Stimulated activated CD4-positive, alpha-beta T cell treated with anti-CD3 and anti-CD28 coated beads, Interleukin-1b, Interleukin-23, amount 100 ng/mL, for 4 hours (primary cell): Measurements from ENCODE around the gene RHOG.
"Not testable (repeated sequence)": the region's sequence is repeated elsewhere in the genome, so short reads cannot be mapped to it uniquely, and the experiment has no call there.

Experiments used
- DNase-seq, 2 donors: peaks; one replicate each; pipeline ENCODE4 v3.0.0-alpha.2; 2020; ENCODE audit warnings: low read depth in 2 of 2

The RHOG gene

DNA sequence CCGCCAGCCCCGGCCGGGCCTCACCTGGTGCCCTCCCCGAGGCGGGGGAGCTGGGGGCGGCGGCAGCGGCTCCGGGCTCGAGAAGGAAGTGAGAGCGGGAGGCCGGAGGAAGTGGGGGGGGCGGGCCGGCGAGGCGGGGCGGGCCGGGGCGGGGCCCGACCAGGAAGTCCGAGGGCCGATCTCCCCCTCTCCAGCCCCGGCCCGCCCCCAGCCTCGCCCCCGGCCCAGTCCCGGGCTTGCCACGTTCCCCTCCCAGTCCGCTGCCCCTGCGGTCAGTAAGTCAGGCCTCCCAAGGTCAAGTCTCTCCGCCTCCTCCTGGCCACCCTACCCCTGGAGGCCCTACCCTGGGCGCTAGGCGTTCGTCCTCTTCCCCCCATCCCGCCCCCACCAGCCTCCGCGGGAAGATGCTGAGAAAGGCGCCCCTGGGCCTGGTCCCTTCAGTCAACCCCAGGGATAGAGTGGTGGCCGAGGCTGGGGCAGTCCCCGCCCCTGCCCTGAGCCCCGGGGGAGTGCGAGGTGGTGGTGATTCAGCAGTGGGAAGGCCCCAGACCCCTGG lies at the start of gene RHOG:
RHOG (minus strand) TSS at position 90 of the 556 bp plus-strand sequence. CDS start 12,821 bp downstream, outside the sequence.
- DNase-seq = peak; percentile 71 to 91

DNA sequence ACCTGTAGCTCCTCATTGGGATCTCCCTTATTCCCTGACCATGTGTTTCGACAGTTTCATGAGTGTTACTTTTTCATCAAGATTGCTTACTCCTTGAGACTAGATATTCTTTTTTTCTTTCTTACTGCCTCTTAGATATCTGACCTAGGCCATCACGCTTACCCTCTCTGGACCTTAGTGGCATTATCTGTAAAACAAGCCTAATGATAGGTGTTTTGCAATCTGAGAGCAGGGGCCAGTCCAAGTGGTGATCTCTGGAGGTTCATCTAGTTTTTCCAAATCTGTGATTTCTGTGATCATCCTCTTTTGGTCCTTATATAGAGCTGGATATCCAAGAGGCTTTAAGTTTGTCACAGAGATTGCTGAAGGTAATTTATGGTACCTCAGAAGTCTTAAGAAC lies 49.3 kb upstream of the RHOG start:
- no peak for DNase-seq

DNA sequence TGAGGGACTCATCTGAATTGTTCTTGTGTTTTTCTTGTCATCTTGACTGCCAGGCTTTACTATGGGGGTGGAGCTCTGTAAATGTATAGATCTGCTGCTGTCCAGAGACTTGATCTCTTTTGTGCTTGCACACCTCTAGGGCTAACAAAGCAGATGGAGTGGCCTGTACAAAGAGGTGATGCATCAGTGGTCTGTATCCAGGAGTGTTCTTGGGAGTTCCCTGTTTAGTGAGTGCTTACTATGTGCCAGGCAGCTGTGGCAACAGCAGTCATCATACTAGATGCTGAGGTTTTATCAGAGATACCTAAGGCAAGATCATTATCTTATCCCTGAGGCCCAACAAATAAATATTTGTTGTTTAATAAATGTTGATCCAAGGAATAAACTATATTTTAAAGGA lies 48.1 kb upstream of the RHOG start:
- DNase-seq = no peak

DNA sequence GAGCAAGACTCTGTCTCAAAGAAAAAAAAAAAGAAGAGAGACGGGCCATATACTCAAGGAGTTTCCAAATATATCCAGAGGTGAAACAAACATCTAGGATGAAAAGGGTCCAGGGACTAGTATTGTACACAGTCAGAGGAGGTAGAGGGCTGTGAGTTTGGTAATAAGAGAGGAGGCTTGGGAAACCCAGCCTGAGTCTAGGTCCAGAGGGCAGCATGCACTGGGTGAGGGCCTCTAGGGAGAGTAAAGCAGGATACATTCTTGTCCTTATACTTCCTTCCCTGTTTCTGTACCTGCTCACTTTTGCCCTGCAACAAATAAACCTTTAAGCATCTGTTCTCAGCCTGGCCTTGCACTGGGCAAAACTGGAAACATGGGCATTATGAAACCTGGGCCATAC lies 46.2 kb upstream of the RHOG start:
- no peak for DNase-seq

DNA sequence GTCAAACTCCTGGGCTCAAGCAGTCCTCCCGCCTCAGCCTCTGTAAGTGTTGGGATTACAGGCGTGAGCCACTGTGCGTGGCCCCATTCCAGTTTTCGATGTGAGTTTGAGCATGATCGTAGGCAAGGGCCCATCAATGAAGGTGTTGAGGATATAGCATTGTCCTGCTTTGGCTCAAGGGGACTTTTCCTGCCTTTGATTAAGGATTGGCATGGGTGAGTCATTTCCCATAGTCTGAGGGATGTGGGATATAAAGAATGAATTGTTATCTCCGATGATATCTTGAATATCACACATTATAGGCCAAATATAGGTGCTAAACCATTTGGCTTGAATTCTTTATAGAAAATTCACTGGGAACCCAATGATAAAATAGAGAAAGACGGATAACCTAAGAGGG lies 45.1 kb upstream of the RHOG start:
- no peak for DNase-seq

DNA sequence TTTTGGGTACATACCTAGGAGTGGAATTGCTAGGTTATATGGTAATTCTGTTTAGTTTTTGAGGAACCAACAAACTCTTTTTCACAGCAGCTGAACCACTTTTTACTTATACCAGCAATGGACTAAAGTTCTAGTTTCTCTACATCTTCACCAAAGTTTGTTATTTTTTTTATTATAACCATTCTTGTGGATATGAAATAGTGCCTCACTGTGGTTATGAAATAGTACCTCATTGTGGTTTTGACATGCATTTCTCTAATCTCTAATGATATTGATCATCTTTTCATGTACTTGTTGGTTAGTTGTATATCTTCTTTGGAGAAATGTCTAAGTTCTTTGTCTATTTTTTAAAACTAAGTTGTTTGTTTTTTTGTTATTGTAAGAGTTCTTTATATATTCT lies 41.9 kb upstream of the RHOG start:
- no peak for DNase-seq

DNA sequence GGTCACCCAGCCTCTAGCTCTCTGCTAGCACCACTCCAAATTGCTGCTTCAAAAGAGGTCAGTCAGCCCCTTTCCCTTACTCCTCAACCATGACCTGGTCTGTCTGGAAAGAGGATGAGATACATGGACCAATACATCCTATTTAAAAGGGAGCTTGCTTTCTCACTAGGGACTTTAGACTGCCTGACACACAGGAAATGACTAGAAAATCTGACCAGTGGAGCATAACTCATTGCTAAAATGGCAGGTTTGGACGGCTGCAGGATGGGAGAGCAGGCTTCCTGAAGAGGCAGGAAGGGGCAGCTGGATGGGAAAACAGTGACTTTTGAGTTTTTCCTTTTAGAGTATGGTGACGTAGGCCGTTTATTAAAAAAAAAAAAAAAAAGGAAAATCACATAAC lies 40.0 kb upstream of the RHOG start:
- DNase-seq = no peak

DNA sequence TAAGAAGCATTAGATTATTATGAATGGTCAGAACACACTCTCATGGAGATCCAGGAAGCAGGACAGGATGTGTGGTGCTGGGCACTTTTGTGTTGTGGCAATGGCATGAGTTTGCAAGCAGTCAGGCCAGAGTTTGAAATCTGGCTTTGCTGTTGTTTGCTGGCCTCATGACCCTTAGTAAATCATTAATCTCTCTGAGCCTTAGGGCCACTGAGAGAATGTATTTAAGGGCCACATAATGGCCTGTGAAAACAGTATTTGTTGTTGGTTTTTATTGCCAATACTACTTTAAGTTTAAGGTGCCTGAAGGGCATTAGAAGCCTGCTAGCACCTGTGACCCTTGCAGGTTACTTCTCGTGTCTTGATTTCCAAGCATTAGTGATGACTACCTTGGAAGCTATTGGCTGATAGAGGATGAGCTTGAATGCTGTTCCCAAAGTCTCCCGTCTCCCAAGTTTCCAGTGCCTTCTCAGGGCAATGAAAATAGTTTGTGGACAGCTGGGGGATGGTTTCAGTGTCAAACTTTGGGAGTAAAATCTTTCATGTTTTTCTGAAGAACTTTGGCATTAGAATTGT lies 39.3 kb upstream of the RHOG start:
- DNase-seq = no peak

DNA sequence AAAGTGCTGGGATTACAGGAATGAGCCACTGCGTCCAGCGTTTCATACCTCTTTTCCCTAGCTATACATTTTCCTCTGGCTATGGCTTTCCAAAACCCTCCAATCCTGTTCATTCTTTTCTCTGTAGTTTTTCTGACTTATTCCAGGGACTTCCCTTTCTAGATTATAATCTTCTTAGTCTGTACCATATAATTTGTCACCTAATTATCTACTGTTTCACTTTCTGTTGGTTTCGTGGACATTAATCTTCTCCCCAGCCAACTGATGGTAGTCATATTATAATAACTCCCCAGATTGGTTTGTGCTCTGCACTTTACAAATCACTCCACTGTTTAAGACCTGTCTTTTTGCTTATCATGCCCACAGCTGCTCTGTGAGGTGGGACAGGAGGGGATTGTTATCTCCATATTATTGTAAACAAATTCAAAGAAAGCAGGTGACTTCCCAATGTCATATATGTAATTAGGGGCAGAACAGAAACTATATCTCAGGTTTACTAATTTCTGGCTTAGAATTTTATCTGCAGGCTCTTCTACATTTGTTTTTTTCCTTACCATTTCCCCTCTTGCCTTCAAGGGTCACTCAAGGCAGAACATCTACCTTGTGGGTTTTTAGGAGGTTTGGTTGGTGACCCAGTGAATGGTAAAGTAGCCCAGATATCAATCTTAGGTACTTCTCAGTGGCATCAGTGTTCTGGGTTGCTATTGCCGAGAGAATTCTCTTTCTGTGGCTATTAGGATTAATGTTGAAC lies 38.6 kb upstream of the RHOG start:
- no peak for DNase-seq

DNA sequence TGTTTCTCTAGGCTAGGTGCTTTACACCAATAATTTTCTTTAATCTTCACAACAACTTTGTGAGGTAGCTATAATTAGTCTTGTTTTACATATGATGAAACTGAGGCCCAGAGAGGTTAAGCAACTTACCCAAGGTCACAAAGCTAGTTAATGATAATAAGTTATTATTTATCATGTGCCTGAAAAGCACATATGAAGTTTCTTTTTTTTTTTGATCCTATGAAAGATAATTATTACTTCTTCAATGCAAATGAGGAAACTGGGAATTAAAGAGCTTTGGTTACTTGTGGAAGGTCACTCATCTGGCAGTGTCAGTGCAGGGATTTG lies 37.5 kb upstream of the RHOG start:
- DNase-seq = no peak

DNA sequence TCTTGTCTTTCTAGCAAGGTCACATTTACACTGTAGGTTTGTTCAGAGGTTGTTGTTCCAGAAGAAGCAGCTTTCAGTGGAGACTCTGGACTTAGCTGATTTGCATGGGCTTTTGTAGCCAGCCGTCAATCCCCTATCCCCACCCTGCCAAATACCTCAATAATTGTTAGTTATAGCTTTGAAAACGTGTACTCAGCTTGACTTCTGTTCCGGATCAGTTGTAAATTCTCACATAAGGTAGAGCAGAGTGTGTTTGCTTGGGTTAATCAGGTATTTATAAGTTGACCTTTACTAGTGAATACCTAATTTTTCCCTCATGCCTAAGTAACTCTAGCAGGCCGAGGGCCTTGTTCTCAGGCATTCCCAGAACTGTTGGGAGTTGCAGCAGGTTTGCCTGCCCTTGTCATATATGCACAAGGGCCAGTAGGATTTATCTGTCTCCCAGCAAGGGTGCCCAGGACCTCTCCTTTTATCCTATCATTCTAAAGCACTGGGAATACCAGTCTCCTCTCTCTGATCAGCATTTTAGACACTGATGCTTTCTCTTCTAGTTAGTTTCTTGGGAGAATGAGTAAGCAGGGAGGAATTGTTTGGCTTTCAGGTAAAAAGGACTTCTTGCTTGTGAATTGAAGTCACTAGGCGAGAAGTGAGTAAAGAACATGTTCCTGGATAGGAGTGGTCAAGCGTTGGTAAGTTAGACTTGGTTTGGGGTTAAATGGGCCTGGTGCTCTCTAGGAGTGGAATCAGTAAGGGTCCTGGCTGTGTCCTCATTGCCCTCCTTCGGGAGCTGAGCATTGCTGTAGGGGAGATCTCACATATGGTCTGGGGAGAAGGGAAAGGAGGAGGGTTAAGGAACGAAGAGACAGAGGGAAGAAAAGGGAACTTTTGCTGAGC lies 36.9 kb upstream of the RHOG start:
- no peak for DNase-seq

DNA sequence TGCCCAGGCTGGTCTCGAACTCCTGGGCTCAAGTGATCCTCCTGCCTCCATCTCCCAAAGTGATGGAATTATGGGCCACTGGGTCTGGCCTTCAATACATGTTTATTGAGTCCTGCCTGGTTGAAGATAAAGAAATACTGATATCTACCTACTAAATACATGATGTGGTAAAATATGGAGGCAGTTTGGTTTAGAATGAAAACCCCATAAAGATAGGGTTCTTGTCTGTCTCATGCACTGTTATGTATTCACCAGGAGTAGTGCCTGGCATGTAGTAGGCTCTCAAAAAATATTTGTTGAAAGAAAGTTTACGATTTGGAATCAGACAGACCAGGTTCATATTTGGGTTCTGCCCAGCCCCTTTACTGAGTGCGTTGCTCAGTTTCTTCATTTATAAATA lies 35.9 kb upstream of the RHOG start:
- DNase-seq = no peak

DNA sequence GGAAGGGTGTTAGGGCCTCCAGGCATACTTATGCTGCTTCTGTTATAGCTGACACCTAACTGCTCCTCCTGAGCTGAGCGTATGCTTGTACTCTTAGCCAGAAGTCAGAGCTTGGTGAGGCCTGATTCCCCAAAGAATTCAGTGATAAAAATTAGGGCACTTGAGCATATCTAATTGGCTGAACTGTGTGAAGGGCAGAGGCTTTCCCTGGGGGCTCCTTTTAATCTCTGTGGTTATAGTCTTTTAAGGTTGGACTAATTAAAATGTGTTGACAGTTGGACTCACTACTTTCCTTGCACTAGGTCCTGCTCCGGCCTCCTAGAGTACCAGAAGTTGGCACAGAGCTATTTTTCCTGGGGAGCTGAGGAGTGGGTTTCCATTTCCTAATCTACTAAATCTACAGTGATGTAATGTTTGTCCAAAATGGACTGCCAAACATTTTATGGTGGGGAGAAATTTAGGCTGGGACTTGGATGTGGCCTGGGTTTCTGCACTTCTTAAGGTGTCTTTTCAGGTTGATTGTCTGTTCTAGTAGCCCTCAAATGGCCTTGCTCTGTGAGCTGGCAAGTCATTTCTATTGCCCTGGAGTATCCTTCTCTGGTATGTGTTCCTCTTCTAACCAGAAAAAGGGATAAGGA lies 33.1 kb upstream of the RHOG start:
- no peak for DNase-seq

DNA sequence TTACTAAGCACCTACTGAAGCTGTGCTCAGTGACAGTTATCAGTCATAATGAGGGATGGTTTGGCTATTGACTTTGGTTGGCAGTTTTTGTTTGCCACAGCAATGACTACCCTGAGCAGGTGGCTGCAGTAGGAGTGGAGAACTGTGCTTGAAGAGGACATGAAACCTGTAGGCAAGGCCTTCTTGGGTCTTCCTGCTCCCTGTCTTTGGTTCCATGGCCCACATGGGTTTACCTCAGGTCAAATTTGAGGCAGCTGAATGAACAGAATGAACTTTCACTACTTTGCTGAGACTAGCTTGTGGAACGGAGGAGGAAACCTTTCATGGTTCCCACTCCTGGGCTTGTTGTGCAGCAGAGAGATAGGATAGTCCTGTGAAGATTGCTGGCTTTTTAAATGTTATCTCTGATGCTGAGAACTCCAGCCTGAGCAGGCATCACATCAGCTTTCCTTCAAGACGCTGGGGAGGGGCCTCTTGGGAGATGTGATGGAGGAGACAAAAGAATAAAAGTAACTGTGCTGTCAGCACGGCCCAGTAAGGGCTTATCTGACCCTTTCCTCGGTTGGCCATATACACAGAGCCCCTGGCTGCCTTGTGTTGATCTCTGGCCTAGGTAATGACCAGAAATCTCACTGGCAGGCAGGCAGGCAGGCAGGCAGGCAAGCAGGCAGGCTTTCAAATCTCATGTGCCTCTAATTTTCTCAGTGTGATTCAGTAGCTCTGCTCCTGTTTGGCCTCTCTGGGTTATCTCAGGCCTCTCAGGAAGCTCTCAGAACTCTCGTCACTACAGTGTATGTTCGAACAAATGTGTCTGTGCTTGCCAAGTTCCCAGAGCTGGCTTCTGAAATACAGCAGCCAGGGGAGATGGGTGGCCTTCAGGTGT lies 26.7 kb upstream of the RHOG start:
- DNase-seq = no peak

DNA sequence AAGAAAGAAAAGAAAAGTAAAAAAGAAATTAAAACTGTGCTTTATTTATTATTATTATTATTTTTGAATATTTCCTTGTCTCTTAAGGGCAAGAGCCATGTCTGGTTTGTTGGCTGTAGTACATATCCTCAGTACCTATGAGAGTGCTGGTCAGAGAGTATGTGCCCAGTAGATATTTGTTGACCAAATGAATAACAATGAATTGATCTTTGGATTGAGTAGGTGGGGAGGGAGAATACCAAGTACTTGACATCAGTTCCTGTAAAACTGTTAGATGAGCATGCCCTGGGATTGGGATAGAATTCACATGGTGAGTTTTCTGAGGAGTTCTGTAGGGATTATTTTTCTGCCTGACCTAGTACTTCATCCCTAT lies 26.1 kb upstream of the RHOG start:
- no peak for DNase-seq

DNA sequence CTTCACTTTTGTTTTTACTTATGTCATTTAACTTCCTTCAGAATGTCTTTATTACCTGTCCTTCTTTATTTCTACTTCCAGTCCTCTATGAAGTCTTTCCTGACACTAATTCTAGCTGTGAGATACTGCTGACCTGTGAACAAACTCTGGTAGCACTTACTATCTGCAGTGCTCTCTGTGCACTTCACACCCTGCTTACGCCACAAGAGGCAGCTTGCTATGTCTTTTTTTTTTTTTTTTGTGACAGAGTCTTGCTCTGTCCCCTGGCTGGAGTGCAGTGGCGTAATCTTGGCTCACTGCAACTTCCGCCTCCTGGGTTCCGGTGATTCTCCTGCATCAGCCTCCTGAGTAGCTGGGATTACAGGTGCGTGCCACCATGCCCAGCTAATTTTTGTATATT lies 25.4 kb upstream of the RHOG start:
- no peak for DNase-seq

DNA sequence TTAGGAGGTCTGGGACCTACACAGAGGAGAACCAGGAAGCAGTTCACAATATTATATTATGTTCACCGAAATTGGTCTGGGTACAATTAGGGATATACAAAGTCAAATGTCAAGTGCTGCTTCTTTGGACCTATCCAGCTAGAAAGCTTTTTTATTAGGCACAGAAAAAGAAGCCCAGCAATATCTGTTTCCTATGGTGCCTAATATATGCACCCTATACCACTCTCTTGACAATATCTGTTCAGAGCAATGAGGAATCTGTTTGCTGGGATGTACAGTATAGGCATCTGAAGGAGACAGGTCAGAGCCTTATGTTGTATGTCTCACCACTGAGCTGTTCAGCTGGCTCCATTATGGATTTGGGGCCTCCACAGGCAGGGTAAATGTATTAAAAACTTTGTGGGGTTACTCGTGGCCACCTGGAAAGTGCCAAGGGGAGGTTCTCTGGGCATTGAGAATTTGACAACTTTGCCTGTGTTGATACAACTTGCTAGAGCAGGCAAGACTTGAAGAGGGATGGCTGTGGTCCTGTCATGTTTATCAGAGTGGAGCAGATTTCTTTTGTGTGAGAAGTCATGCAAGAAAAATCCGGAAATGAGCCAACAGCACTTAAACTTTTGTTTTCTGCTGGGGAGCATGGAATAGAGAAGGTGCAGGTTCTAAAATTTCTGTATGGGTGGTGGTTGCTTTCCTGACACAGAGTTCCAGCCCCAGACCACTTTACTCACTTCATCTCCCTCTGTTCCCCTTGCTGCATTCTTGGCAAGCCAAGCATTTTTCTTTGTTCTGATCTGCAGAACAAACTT lies 24.8 kb upstream of the RHOG start:
- no peak for DNase-seq

DNA sequence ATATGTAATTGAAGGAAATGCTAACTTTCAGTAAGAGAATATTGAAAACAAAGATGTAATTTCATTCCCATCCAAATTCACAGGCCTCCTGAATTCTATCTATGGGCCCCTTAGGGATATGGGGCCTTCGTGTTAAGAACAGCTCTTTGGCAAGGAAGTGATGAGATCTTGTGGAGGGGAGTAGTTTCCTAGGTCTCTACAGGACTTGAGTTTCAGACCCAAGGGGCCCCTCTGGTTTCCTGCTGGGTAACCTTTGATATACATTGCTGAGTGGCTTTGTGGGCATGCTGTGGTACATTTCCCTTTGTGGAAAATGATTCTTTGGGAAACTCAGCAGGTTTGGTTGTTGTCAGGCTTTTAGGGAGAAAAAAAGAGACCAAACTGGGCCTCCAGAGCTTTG lies 20.9 kb upstream of the RHOG start:
- DNase-seq = no peak

DNA sequence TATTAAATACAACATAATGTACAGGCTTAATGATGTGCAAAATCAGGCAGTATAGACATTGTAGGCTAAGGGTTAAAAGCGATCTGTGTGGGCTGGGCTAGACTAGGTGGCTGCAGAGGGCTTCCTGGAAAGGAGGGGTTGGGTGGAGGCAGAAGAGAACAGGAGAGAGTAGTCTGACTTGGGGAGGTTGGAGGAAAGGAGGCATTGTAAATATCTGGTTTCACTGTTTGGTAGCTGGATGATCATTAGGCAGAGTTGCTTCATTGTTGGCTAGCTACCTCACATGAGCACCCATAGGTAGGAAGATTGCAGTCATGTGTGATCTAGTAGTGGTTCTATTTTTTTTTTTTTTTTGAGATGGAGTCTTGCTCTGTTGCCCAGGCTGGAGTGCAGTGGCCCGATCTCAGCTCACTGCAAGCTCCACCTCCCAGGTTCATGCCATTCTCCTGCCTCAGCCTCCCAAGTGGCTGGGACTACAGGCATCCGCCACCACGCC lies 20.2 kb upstream of the RHOG start:
- not testable (repeated sequence) for DNase-seq

DNA sequence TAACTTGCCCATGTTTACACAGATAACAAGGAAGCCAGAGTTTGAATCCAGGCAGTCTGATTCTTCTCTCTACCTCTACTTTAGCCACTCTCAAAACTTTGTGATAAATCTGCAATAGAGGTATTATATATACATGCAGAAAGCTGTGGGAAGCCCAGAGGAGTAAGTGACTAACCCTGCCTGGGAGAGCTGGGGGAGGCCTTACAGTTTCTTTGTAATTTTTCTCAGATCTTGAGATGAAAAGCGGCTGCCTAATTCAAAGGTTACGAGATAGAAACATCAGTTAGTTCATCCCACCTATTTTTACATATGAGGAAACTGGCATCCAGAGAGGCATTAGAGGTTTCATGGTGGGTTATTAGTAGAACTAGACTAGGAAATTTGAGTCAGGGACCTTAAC lies 19.6 kb upstream of the RHOG start:
- DNase-seq = no peak
